ENCODE data around the gene ATP9B.

ATP9B gene

DNA sequence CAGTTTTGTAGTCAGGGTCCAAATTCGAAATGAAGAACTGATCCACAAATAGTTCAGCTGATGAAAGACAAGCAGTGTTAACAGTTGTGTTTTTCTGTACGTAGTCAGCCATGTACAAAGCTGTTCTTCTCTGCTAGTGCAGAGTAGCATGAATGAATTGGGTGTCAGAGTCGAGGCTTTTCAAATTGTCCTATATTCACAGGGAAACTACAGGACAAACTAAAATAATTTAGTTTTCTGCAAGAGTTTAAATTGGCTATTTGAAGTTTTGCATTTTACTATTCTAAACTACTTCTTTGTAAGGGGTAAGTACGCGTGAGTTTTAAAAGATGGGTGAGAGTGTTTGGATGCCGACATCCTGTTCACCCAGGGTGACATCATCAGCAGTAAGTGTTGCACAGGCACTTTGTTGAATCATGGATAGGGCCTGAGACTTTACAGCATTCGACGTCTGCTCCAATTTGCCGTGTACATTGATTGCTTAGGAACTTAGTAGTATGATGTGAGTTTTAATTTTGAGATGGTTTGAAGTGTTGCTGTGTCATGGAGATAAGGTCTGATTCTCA is 179.4 kb downstream of the ATP9B start:
- H3K4me1 ChIP-seq (ENCODE audit: insufficient read depth, insufficient read length), result no peaks in the 10 kb centered on the region
- no peaks in the 10 kb centered on the region for H3K36me3 ChIP-seq (ENCODE audit: insufficient read depth, insufficient read length, low read length)
- H3K9me3 ChIP-seq (ENCODE audit: insufficient read depth, low read length), result no peaks in the 10 kb centered on the region
- H3K9ac ChIP-seq (ENCODE audit: insufficient read length, low read depth), result no peak overlapping the region
- TF ChIP-seq ZNF274 (IDR thresholded peaks at IDR 0.05; ENCODE audit: low read depth, low read length), result no peak
- no peak for TF ChIP-seq YY1 (IDR thresholded peaks at IDR 0.05; ENCODE audit: insufficient read depth, insufficient read length)
- TF ChIP-seq SUZ12 (IDR thresholded peaks at IDR 0.05; ENCODE audit: extremely low read depth, insufficient read depth, insufficient read length), result no peak
- no peak overlapping the region for H3K4me3 ChIP-seq (ENCODE audit: insufficient read length, low read depth)
- no peaks in the 10 kb centered on the region for H3K27me3 ChIP-seq (ENCODE audit: insufficient read depth, insufficient read length)
- DNase-seq (ENCODE audit: low read depth, low spot score), result no peak

DNA sequence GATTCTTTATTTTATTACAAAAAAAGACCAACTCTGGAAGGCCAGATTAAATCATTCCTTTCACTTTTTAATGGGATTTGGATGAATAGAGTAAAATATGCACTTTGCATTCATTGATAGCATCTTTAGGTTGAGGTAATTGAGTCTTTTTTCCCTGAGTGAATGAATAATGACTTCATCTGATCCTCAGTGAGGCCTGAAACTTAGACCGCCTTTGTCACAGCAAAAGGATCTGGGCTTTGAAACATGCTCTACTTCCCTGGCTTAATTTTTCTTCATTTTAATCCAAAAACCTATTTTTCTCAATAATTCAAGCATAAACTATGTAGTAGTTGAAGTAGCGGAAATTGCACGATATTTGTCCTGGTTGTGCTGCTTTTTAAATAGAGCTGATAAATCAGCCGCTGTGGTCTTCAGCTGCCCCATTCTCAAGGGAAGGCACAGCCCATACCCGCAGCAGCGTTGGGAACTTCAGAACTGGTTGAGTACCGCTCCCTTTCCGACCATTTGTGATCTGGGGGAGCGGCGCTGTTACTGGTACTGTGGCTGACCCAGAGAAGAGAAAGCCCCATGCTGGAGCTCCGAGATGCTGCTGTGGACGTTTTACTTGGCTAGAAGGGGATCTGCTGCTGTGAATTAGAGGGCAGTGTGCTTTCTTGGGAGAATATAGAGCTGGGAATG is 181.2 kb downstream of the ATP9B start:
- TF ChIP-seq YY1 (IDR thresholded peaks at IDR 0.05; ENCODE audit: insufficient read depth, insufficient read length) (no peak), SUZ12 (IDR thresholded peaks at IDR 0.05; ENCODE audit: extremely low read depth, insufficient read depth, insufficient read length) (no peak), ZNF274 (IDR thresholded peaks at IDR 0.05; ENCODE audit: low read depth, low read length) (no peak)
- peaks cover 6% of the 10 kb centered on the region for H3K36me3 ChIP-seq (ENCODE audit: insufficient read depth, insufficient read length, low read length)
- H3K9ac ChIP-seq (ENCODE audit: insufficient read length, low read depth), result no peak overlapping the region
- H3K9me3 ChIP-seq (ENCODE audit: insufficient read depth, low read length), result no peaks in the 10 kb centered on the region
- no peaks in the 10 kb centered on the region for H3K27me3 ChIP-seq (ENCODE audit: insufficient read depth, insufficient read length)
- H3K4me1 ChIP-seq (ENCODE audit: insufficient read depth, insufficient read length), result no peaks in the 10 kb centered on the region
- H3K4me3 ChIP-seq (ENCODE audit: insufficient read length, low read depth), result no peak overlapping the region
- no peak for DNase-seq (ENCODE audit: low read depth, low spot score)

DNA sequence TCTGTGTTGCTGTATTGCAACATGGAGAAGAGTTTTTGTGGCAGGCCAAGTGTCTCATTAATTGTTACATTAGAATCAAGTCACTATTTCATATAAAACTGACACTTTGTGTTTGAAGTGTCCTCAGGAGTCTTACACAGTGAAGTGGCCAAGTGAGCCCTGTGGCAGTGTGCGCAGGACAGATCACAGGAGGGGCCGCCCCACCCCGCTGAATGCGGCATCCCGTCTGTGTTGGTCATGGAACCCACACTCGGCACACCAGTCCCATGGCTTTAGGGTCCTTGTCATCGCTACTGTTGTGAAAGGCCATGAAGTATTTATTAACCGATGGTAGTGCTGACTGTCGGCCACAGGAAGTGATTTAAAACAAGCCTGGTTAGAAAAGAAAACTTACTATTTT is 181.8 kb downstream of the ATP9B start:
- Histone ChIP-seq H3K27me3 (ENCODE audit: insufficient read depth, insufficient read length) (no peaks in the 10 kb centered on the region), H3K36me3 (ENCODE audit: insufficient read depth, insufficient read length, low read length) (peaks cover 6% of the 10 kb centered on the region), H3K4me1 (ENCODE audit: insufficient read depth, insufficient read length) (no peaks in the 10 kb centered on the region), H3K4me3 (ENCODE audit: insufficient read length, low read depth) (no peak overlapping the region), H3K9me3 (ENCODE audit: insufficient read depth, low read length) (no peaks in the 10 kb centered on the region), H3K9ac (ENCODE audit: insufficient read length, low read depth) (no peak overlapping the region)
- DNase-seq (ENCODE audit: low read depth, low spot score), result no peak
- TF ChIP-seq SUZ12 (IDR thresholded peaks at IDR 0.05; ENCODE audit: extremely low read depth, insufficient read depth, insufficient read length), result no peak
- no peak for TF ChIP-seq YY1 (IDR thresholded peaks at IDR 0.05; ENCODE audit: insufficient read depth, insufficient read length)
- TF ChIP-seq ZNF274 (IDR thresholded peaks at IDR 0.05; ENCODE audit: low read depth, low read length), result no peak

- H3K4me1 ChIP-seq (ENCODE audit: insufficient read depth, insufficient read length), result no peaks in the 10 kb centered on the region
- no peaks in the 10 kb centered on the region for H3K27me3 ChIP-seq (ENCODE audit: insufficient read depth, insufficient read length)
- no peak for DNase-seq (ENCODE audit: low read depth, low spot score)
- no peak overlapping the region for H3K9ac ChIP-seq (ENCODE audit: insufficient read length, low read depth)
- no peaks in the 10 kb centered on the region for H3K9me3 ChIP-seq (ENCODE audit: insufficient read depth, low read length)
- H3K36me3 ChIP-seq (ENCODE audit: insufficient read depth, insufficient read length, low read length), result peaks cover 6% of the 10 kb centered on the region
- no peak for TF ChIP-seq ZNF274 (IDR thresholded peaks at IDR 0.05; ENCODE audit: low read depth, low read length)
- no peak for TF ChIP-seq SUZ12 (IDR thresholded peaks at IDR 0.05; ENCODE audit: extremely low read depth, insufficient read depth, insufficient read length)
- no peak for TF ChIP-seq YY1 (IDR thresholded peaks at IDR 0.05; ENCODE audit: insufficient read depth, insufficient read length)
- H3K4me3 ChIP-seq (ENCODE audit: insufficient read length, low read depth), result no peak overlapping the region
Measured at GRCh38 chr18:79252904-79253633, 183.9 kb downstream of the ATP9B start.

DNA sequence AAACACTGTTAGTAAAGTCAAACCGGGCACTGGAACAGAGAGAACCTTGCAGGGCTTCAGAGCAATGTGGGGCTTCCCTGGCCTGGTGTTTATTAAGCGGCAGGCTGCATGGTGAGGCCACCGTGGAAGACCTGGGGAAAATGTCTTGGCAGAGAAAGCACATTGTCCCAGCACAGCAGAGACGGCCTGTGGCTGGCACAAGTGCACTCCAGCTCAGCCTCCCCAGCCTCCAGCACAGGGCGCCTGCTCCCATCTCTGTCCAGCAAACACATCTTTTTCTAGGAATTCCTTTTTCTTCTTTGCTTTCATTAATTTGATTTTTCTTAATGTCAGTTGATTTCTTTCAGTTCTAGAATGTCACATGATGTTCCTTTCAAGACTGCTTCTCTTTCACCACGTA is 188.3 kb downstream of the ATP9B start:
- no peak for DNase-seq (ENCODE audit: low read depth, low spot score)
- H3K9ac ChIP-seq (ENCODE audit: insufficient read length, low read depth), result no peak overlapping the region
- H3K9me3 ChIP-seq (ENCODE audit: insufficient read depth, low read length), result no peaks in the 10 kb centered on the region
- TF ChIP-seq ZNF274 (IDR thresholded peaks at IDR 0.05; ENCODE audit: low read depth, low read length) (no peak), YY1 (IDR thresholded peaks at IDR 0.05; ENCODE audit: insufficient read depth, insufficient read length) (no peak), SUZ12 (IDR thresholded peaks at IDR 0.05; ENCODE audit: extremely low read depth, insufficient read depth, insufficient read length) (no peak)
- no peaks in the 10 kb centered on the region for H3K4me1 ChIP-seq (ENCODE audit: insufficient read depth, insufficient read length)
- no peak overlapping the region for H3K4me3 ChIP-seq (ENCODE audit: insufficient read length, low read depth)
- H3K27me3 ChIP-seq (ENCODE audit: insufficient read depth, insufficient read length), result no peaks in the 10 kb centered on the region
- peaks cover 9% of the 10 kb centered on the region for H3K36me3 ChIP-seq (ENCODE audit: insufficient read depth, insufficient read length, low read length)

GRCh38 chr18:79258447-79258846 is 189.3 kb downstream of the ATP9B start:
- no peak overlapping the region for H3K4me3 ChIP-seq (ENCODE audit: insufficient read length, low read depth)
- H3K4me1 ChIP-seq (ENCODE audit: insufficient read depth, insufficient read length), result no peaks in the 10 kb centered on the region
- no peaks in the 10 kb centered on the region for H3K9me3 ChIP-seq (ENCODE audit: insufficient read depth, low read length)
- TF ChIP-seq SUZ12 (IDR thresholded peaks at IDR 0.05; ENCODE audit: extremely low read depth, insufficient read depth, insufficient read length), result no peak
- TF ChIP-seq YY1 (IDR thresholded peaks at IDR 0.05; ENCODE audit: insufficient read depth, insufficient read length), result no peak
- no peak for TF ChIP-seq ZNF274 (IDR thresholded peaks at IDR 0.05; ENCODE audit: low read depth, low read length)
- H3K36me3 ChIP-seq (ENCODE audit: insufficient read depth, insufficient read length, low read length), result peaks cover 9% of the 10 kb centered on the region
- no peaks in the 10 kb centered on the region for H3K27me3 ChIP-seq (ENCODE audit: insufficient read depth, insufficient read length)
- no peak for DNase-seq (ENCODE audit: low read depth, low spot score)
- H3K9ac ChIP-seq (ENCODE audit: insufficient read length, low read depth), result no peak overlapping the region

DNA sequence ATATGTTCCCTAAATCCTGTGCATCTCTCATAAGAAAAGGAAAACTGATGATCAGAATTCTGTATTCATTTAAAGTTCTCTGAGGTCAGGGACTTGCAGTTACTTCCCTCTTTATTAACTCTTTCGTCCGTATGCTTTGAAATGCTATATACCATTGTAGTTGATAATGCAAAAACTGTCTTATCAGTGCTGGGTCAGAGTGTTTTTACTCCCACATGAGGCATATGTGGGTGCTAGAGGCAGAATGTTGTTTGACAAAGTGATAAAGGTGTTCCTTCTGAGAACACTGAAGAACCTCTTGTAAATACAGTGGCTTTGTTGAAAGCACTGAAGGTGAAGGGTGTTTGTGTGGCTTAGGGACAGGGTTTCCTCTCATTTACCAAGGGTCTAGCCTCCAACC is 190.0 kb downstream of the ATP9B start:
- Histone ChIP-seq H3K4me3 (ENCODE audit: insufficient read length, low read depth) (no peak overlapping the region), H3K4me1 (ENCODE audit: insufficient read depth, insufficient read length) (no peaks in the 10 kb centered on the region)

More for the DNA sequence above, 190.0 kb downstream of the ATP9B start:
- Histone ChIP-seq H3K36me3 (ENCODE audit: insufficient read depth, insufficient read length, low read length) (peaks cover 9% of the 10 kb centered on the region), H3K9me3 (ENCODE audit: insufficient read depth, low read length) (no peaks in the 10 kb centered on the region), H3K27me3 (ENCODE audit: insufficient read depth, insufficient read length) (no peaks in the 10 kb centered on the region), H3K9ac (ENCODE audit: insufficient read length, low read depth) (no peak overlapping the region)
- DNase-seq (ENCODE audit: low read depth, low spot score), result no peak
- TF ChIP-seq YY1 (IDR thresholded peaks at IDR 0.05; ENCODE audit: insufficient read depth, insufficient read length) (no peak), SUZ12 (IDR thresholded peaks at IDR 0.05; ENCODE audit: extremely low read depth, insufficient read depth, insufficient read length) (no peak), ZNF274 (IDR thresholded peaks at IDR 0.05; ENCODE audit: low read depth, low read length) (no peak)
